GM12873 (cell line): ENCODE results near the gene CYREN.

ENCODE experiments used
- CTCF ChIP-seq: IDR thresholded peaks from 2 replicates; pipeline ENCODE4 v1.5.1; 2012; ENCODE audit warnings: low read depth, mild to moderate bottlenecking, moderate library complexity, low read length, control low read depth; ENCODE audit not compliant: insufficient read depth; ENCODE audit errors: missing control alignments

CYREN gene

GRCh38 chr7:135204341-135204749 lies 33.8 kb upstream of the CYREN start:
- no peak for TF ChIP-seq CTCF

GRCh38 chr7:135201350-135201749 lies 30.8 kb upstream of the CYREN start:
- no peak for TF ChIP-seq CTCF

GRCh38 chr7:135200821-135201331 lies 30.4 kb upstream of the CYREN start:
- TF ChIP-seq CTCF: no peak

GRCh38 chr7:135199439-135199838 lies 28.9 kb upstream of the CYREN start:
- no peak for TF ChIP-seq CTCF

- TF ChIP-seq CTCF: no peak
Observed at GRCh38 chr7:135197906-135198655, 27.6 kb upstream of the CYREN start.

- TF ChIP-seq CTCF: no peak
Observed at GRCh38 chr7:135197343-135197742, 26.8 kb upstream of the CYREN start.

- TF ChIP-seq CTCF: no peak
Observed at GRCh38 chr7:135195968-135196629, 25.6 kb upstream of the CYREN start.
